ENCODE measurements around the gene MYO1B.

The MYO1B gene

DNA sequence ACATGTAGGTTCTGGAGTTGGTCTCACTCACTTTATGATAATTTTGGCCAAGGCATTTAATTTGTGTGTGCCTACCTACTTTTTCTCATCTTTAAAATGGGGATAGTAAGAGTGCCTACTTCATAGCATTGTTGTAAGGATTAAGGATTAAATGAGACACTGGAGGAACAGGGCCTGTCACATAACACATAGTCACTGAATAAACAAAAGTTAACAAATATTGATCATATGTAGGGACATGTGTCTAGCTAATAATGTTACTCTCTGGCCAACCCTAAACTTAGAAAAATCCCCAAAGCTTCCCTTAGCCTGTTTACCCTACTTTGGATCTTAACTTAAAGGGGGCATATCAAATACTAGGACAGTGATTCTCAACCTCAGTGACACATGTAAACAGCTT lies 169.9 kb downstream of the MYO1B start:
- Histone ChIP-seq H3K36me3 (ENCODE audit: insufficient read depth, low read length) (peaks cover 53% of the 10 kb centered on the region), H4K20me1 (ENCODE audit: insufficient read depth, low read length, poor library complexity, severe bottlenecking) (no peaks in the 10 kb centered on the region), H3K9me2 (replicated peaks; ENCODE audit: low read depth, low read length) (no peaks in the 10 kb centered on the region), H3F3A (ENCODE audit: low read depth) (no peaks in the 10 kb centered on the region), H3K4me2 (ENCODE audit: low read depth, low read length, poor library complexity, severe bottlenecking) (no peak overlapping the region), H2AFZ (ENCODE audit: low read length) (no peak overlapping the region), H3K4me1 (ENCODE audit: insufficient read depth, low read length, poor library complexity, severe bottlenecking) (no peaks in the 10 kb centered on the region), H3K79me2 (ENCODE audit: insufficient read depth, low read length) (no peaks in the 10 kb centered on the region), H3K27me3 (ENCODE audit: insufficient read depth, low read length, poor library complexity, severe bottlenecking) (no peaks in the 10 kb centered on the region), H3K4me3 (ENCODE audit: low read length, poor library complexity, severe bottlenecking) (no peak overlapping the region), H3K9me3 (ENCODE audit: insufficient read depth, low read depth, low read length) (no peaks in the 10 kb centered on the region), H3K9ac (ENCODE audit: low read depth, low read length, poor library complexity, severe bottlenecking) (no peak overlapping the region)
- TF ChIP-seq EZH2phosphoT487 (IDR thresholded peaks at IDR 0.05; ENCODE audit: borderline replicate concordance): no peak
- TF ChIP-seq, protein P1, sequence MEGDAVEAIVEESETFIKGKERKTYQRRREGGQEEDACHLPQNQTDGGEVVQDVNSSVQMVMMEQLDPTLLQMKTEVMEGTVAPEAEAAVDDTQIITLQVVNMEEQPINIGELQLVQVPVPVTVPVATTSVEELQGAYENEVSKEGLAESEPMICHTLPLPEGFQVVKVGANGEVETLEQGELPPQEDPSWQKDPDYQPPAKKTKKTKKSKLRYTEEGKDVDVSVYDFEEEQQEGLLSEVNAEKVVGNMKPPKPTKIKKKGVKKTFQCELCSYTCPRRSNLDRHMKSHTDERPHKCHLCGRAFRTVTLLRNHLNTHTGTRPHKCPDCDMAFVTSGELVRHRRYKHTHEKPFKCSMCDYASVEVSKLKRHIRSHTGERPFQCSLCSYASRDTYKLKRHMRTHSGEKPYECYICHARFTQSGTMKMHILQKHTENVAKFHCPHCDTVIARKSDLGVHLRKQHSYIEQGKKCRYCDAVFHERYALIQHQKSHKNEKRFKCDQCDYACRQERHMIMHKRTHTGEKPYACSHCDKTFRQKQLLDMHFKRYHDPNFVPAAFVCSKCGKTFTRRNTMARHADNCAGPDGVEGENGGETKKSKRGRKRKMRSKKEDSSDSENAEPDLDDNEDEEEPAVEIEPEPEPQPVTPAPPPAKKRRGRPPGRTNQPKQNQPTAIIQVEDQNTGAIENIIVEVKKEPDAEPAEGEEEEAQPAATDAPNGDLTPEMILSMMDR (conservative IDR thresholded peaks at IDR 0.05; ENCODE audit: low read length): no peak

DNA sequence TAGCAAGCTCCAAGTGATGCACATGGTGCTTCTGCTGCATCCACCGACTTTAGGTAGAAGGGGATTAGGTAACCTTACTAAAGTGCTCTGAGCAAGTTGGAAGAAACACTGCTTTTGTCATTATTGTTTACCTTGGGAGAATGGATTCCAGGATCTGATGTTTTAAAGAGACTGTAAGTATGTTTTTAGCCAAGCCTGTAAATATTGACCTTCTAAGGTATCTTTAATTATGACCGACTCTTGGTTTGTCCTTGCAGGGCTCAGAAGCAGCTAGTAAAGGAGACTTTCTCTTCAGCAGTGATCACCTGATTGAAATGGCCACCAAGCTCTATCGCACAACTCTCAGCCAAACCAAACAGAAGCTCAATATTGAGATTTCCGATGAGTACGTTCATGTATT lies 170.7 kb downstream of the MYO1B start:
- no peak overlapping the region for H3K9ac ChIP-seq (ENCODE audit: low read depth, low read length, poor library complexity, severe bottlenecking)
- H3F3A ChIP-seq (ENCODE audit: low read depth): no peaks in the 10 kb centered on the region
- H3K9me2 ChIP-seq (replicated peaks; ENCODE audit: low read depth, low read length): no peaks in the 10 kb centered on the region
- H3K27me3 ChIP-seq (ENCODE audit: insufficient read depth, low read length, poor library complexity, severe bottlenecking): no peaks in the 10 kb centered on the region
- TF ChIP-seq, protein P1 (conservative IDR thresholded peaks at IDR 0.05; ENCODE audit: low read length): no peak
- no peak for TF ChIP-seq EZH2phosphoT487 (IDR thresholded peaks at IDR 0.05; ENCODE audit: borderline replicate concordance)
- H3K4me2 ChIP-seq (ENCODE audit: low read depth, low read length, poor library complexity, severe bottlenecking): no peak overlapping the region
- H3K36me3 ChIP-seq (ENCODE audit: insufficient read depth, low read length): peaks cover 48% of the 10 kb centered on the region
- no peaks in the 10 kb centered on the region for H3K4me1 ChIP-seq (ENCODE audit: insufficient read depth, low read length, poor library complexity, severe bottlenecking)
- H4K20me1 ChIP-seq (ENCODE audit: insufficient read depth, low read length, poor library complexity, severe bottlenecking): no peaks in the 10 kb centered on the region
- H2AFZ ChIP-seq (ENCODE audit: low read length): no peak overlapping the region
- no peaks in the 10 kb centered on the region for H3K79me2 ChIP-seq (ENCODE audit: insufficient read depth, low read length)
- no peak overlapping the region for H3K4me3 ChIP-seq (ENCODE audit: low read length, poor library complexity, severe bottlenecking)
- no peaks in the 10 kb centered on the region for H3K9me3 ChIP-seq (ENCODE audit: insufficient read depth, low read depth, low read length)

DNA sequence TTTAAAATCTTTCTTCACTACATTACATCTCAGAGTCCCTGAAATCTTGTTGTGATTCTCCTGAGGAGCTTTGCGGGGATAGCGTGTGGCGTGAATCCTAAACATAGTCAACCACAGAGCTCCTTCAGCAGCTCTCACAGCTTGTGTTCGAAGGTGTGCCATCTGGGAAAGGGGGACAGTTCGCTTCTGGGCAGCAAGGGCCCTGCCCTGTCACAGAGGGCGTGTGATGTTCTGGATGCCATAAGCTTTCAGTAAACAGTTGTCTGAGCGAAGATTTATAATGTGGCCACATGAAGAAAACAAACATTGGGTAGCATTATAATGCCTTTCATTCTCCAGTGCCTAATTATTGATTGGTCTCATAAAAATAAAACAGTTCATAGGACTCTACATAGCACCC lies 172.5 kb downstream of the MYO1B start:
- H4K20me1 ChIP-seq (ENCODE audit: insufficient read depth, low read length, poor library complexity, severe bottlenecking): no peaks in the 10 kb centered on the region
- H3K9me2 ChIP-seq (replicated peaks; ENCODE audit: low read depth, low read length): no peaks in the 10 kb centered on the region
- peaks cover 34% of the 10 kb centered on the region; the same call in 1 of the 2 replicates for H3K36me3 ChIP-seq (ENCODE audit: insufficient read depth, low read length)
- no peak overlapping the region for H3K9ac ChIP-seq (ENCODE audit: low read depth, low read length, poor library complexity, severe bottlenecking)
- no peak overlapping the region for H2AFZ ChIP-seq (ENCODE audit: low read length)
- no peak overlapping the region for H3K4me3 ChIP-seq (ENCODE audit: low read length, poor library complexity, severe bottlenecking)
- H3K27me3 ChIP-seq (ENCODE audit: insufficient read depth, low read length, poor library complexity, severe bottlenecking): no peaks in the 10 kb centered on the region
- H3K79me2 ChIP-seq (ENCODE audit: insufficient read depth, low read length): no peaks in the 10 kb centered on the region
- TF ChIP-seq, protein P1 (conservative IDR thresholded peaks at IDR 0.05; ENCODE audit: low read length): no peak
- no peak for TF ChIP-seq EZH2phosphoT487 (IDR thresholded peaks at IDR 0.05; ENCODE audit: borderline replicate concordance)
- no peaks in the 10 kb centered on the region for H3K4me1 ChIP-seq (ENCODE audit: insufficient read depth, low read length, poor library complexity, severe bottlenecking)
- H3K4me2 ChIP-seq (ENCODE audit: low read depth, low read length, poor library complexity, severe bottlenecking): no peak overlapping the region
- no peaks in the 10 kb centered on the region for H3K9me3 ChIP-seq (ENCODE audit: insufficient read depth, low read depth, low read length)
- H3F3A ChIP-seq (ENCODE audit: low read depth): no peaks in the 10 kb centered on the region

All from Loucy (cell line).